Naive thymus-derived CD4-positive, alpha-beta T cell (primary cell): ENCODE measurements around the gene TRIO. TPM values are rescaled to one million over a fixed set of nuclear protein-coding genes. Genes with fewer than 3 reads are reported as not detected.

Experiments
- ATAC-seq: fragments of 150-1000 bp; cut with Tn5 transposase; 2 replicates; pipeline ENCODE4 v1.10.0; 2021; ENCODE audit warnings: mild to moderate bottlenecking, moderate library complexity
- CTCF ChIA-PET: fragments of 350-600 bp; sonication (Branson Sonifier 250); formaldehyde crosslinking; loops from one replicate; lab custom pipeline; 2021; ENCODE audit warnings: antibody characterized with exemption; lab: Charles Lee
- POLR2A ChIA-PET: fragments of 350-600 bp; sonication (Branson Sonifier 250); formaldehyde crosslinking; loops from one replicate; lab custom pipeline; 2021; ENCODE audit warnings: antibody characterized with exemption, inconsistent platforms; lab: Charles Lee
- DNase-seq, 9 donors: peaks; one replicate each; pipeline versions ENCODE4 v3.0.0 to v3.0.0-alpha.2; 2020 to 2022; ENCODE audit warnings: mixed read lengths in 1 of 9
- H3K27ac ChIP-seq: one replicate; pipeline ENCODE4 v1.7.0; 2013; ENCODE audit warnings: mild to moderate bottlenecking, low read depth, low read length, moderate library complexity
- H3K27me3 ChIP-seq, 2 donors: one replicate each; pipeline ENCODE4 v1.7.0; 2013; ENCODE audit warnings: low read length in 2 of 2, mild to moderate bottlenecking in 2 of 2, moderate library complexity in 2 of 2; ENCODE audit not compliant: control insufficient read depth in 2 of 2, insufficient read depth in 2 of 2
- H3K36me3 ChIP-seq, 3 experiments: 1 replicate in 2 of 3; 2 replicates in 1 of 3; pipeline ENCODE4 v1.7.0; 2013; ENCODE audit warnings: low read length in 3 of 3, mild to moderate bottlenecking in 3 of 3, moderate library complexity in 1 of 3; ENCODE audit not compliant: insufficient read depth in 3 of 3, control insufficient read depth in 2 of 3
- H3K4me1 ChIP-seq, 2 donors: one replicate each; pipeline ENCODE4 v1.7.0; 2013; ENCODE audit warnings: low read length in 2 of 2, mild to moderate bottlenecking in 2 of 2, moderate library complexity in 1 of 2; ENCODE audit not compliant: control insufficient read depth in 2 of 2, insufficient read depth in 2 of 2
- H3K4me3 ChIP-seq: 2 replicates; pipeline ENCODE4 v1.7.0; 2013; ENCODE audit warnings: mild to moderate bottlenecking, low read length
- H3K9me3 ChIP-seq, 3 experiments: 1 replicate in 2 of 3; 2 replicates in 1 of 3; pipeline ENCODE4 v1.7.0; 2013; ENCODE audit warnings: low read length in 3 of 3; ENCODE audit not compliant: control insufficient read depth in 2 of 3
- H3K27ac Mint-ChIP-seq, 9 donors: one replicate each; pipeline ENCODE4 v1.8.0; 2020 to 2022; ENCODE audit warnings: mixed read lengths in 9 of 9, mild to moderate bottlenecking in 8 of 9, moderate library complexity in 5 of 9, inconsistent platforms in 2 of 9
- H3K27me3 Mint-ChIP-seq, 5 donors: one replicate each; pipeline ENCODE4 v1.8.0; 2021 to 2022; ENCODE audit warnings: mixed read lengths in 5 of 5, mild to moderate bottlenecking in 1 of 5
- H3K36me3 Mint-ChIP-seq, 5 donors: one replicate each; pipeline ENCODE4 v1.8.0; 2020 to 2022; ENCODE audit warnings: mixed read lengths in 5 of 5, mild to moderate bottlenecking in 3 of 5, inconsistent platforms in 1 of 5
- H3K4me1 Mint-ChIP-seq, 7 donors: one replicate each; pipeline ENCODE4 v1.8.0; 2020 to 2022; ENCODE audit warnings: mixed read lengths in 7 of 7, mild to moderate bottlenecking in 3 of 7, inconsistent platforms in 1 of 7
- H3K4me3 Mint-ChIP-seq, 10 donors: one replicate each; pipeline ENCODE4 v1.8.0; 2020 to 2022; ENCODE audit warnings: mild to moderate bottlenecking in 10 of 10, mixed read lengths in 10 of 10, moderate library complexity in 6 of 10, inconsistent platforms in 2 of 10
- H3K9me3 Mint-ChIP-seq, 11 donors: one replicate each; pipeline ENCODE4 v1.8.0; 2020 to 2022; ENCODE audit warnings: mixed read lengths in 11 of 11, mild to moderate bottlenecking in 4 of 11, inconsistent platforms in 1 of 11, moderate library complexity in 1 of 11
- intact Hi-C, 2 donors: fragments of 100-400 bp; cut with micrococcal nuclease; formaldehyde crosslinking; loops; one replicate each; pipeline ENCODE4 v1.15.1; 2023
- polyA plus RNA-seq, 2 donors: library from polyadenylated mRNA; unstranded; fragments of 300-500 nt; fragmentation: Illumina TruSeq; gene quantifications; one replicate each; pipeline ENCODE4 v1.2.3, GENCODE V29; 2021
- total RNA-seq, 6 experiments: library from RNA in 5 of 6; stranded (reverse) in 5 of 6; gene quantifications; 1 replicate in 5 of 6; 2 replicates in 1 of 6; pipeline ENCODE4 v1.2.3 and lab custom pipeline; 2021 to 2026

The TRIO gene
- total and polyA plus RNA-seq, 7 experiments from 2014 or later, result 0.16 to 45.9 (median 5.7) TPM

- ATAC-seq (no peak), DNase-seq (no peak)
- H3K27me3 ChIP-seq, result no peaks in the 10 kb centered on the region
- Mint-ChIP-seq H3K36me3 (no peaks in the 10 kb centered on the region), H3K27me3 (peaks cover 0 to 18% (median 9%) of the 10 kb centered on the region in 5 donors), H3K4me3 (no peak overlapping the region), H3K4me1 (no peaks in the 10 kb centered on the region), H3K27ac (no peak overlapping the region), H3K9me3 (no peaks in the 10 kb centered on the region)
- intact Hi-C loops, result no loop called here
- H3K27ac ChIP-seq, result no peak overlapping the region
- H3K4me3 ChIP-seq, result no peak overlapping the region
- ChIA-PET POLR2A (no interaction called here), CTCF (no interaction called here)
- H3K9me3 ChIP-seq, result no peaks in the 10 kb centered on the region
- no peaks in the 10 kb centered on the region for H3K4me1 ChIP-seq
- H3K36me3 ChIP-seq, result no peaks in the 10 kb centered on the region
These were observed 94.4 kb downstream of the TRIO start for GRCh38 chr5:14237317-14238086.

GRCh38 chr5:14238272-14238671 lies 95.1 kb downstream of the TRIO start:
- intact Hi-C loops, result no loop called here
- Histone ChIP-seq H3K4me1 (no peaks in the 10 kb centered on the region), H3K4me3 (no peak overlapping the region), H3K27ac (no peak overlapping the region), H3K27me3 (no peaks in the 10 kb centered on the region), H3K36me3 (no peaks in the 10 kb centered on the region), H3K9me3 (no peaks in the 10 kb centered on the region)
- no peak overlapping the region for H3K4me3 Mint-ChIP-seq
- ChIA-PET POLR2A (no interaction called here), CTCF (no interaction called here)
- no peak overlapping the region for H3K27ac Mint-ChIP-seq
- no peaks in the 10 kb centered on the region for H3K36me3 Mint-ChIP-seq
- ATAC-seq (no peak), DNase-seq (no peak)
- H3K4me1 Mint-ChIP-seq, result no peaks in the 10 kb centered on the region
- H3K27me3 Mint-ChIP-seq, result peaks cover 0 to 13% (median 9%) of the 10 kb centered on the region in 5 donors
- H3K9me3 Mint-ChIP-seq, result no peaks in the 10 kb centered on the region

GRCh38 chr5:14239404-14239803 lies 96.3 kb downstream of the TRIO start:
- Histone ChIP-seq H3K36me3 (no peaks in the 10 kb centered on the region), H3K27me3 (no peaks in the 10 kb centered on the region), H3K27ac (no peak overlapping the region), H3K4me3 (no peak overlapping the region), H3K9me3 (no peaks in the 10 kb centered on the region), H3K4me1 (no peaks in the 10 kb centered on the region)
- POLR2A ChIA-PET, result no interaction called here
- intact Hi-C loops, result no loop called here
- Mint-ChIP-seq H3K27ac (no peak overlapping the region), H3K9me3 (no peaks in the 10 kb centered on the region), H3K4me1 (no peaks in the 10 kb centered on the region), H3K27me3 (peaks cover 0 to 11% (median 6%) of the 10 kb centered on the region in 5 donors), H3K4me3 (no peak overlapping the region), H3K36me3 (no peaks in the 10 kb centered on the region)
- CTCF ChIA-PET, result no interaction called here
- DNase-seq, result no peak
- ATAC-seq, result no peak

- ChIA-PET CTCF (no interaction called here), POLR2A (no interaction called here)
- no peak overlapping the region for H3K27ac Mint-ChIP-seq
- H3K27me3 Mint-ChIP-seq, result peaks cover 0 to 11% (median 6%) of the 10 kb centered on the region in 5 donors
- DNase-seq (no peak), ATAC-seq (no peak)
- Histone ChIP-seq H3K4me1 (no peaks in the 10 kb centered on the region), H3K9me3 (no peaks in the 10 kb centered on the region), H3K27me3 (no peaks in the 10 kb centered on the region), H3K4me3 (no peak overlapping the region), H3K36me3 (no peaks in the 10 kb centered on the region), H3K27ac (no peak overlapping the region)
- no peaks in the 10 kb centered on the region for H3K9me3 Mint-ChIP-seq
- no peak overlapping the region for H3K4me3 Mint-ChIP-seq
- no peaks in the 10 kb centered on the region for H3K36me3 Mint-ChIP-seq
- intact Hi-C loops, result no loop called here
- H3K4me1 Mint-ChIP-seq, result no peaks in the 10 kb centered on the region
These were observed 96.8 kb downstream of the TRIO start for GRCh38 chr5:14239951-14240350.

GRCh38 chr5:14240359-14240758 lies 97.2 kb downstream of the TRIO start:
- Mint-ChIP-seq H3K4me3 (no peak overlapping the region), H3K4me1 (no peaks in the 10 kb centered on the region), H3K27ac (no peak overlapping the region), H3K27me3 (peaks cover 0 to 11% (median 6%) of the 10 kb centered on the region in 5 donors), H3K36me3 (no peaks in the 10 kb centered on the region), H3K9me3 (no peaks in the 10 kb centered on the region)
- ATAC-seq (no peak), DNase-seq (no peak)
- H3K4me3 ChIP-seq, result no peak overlapping the region
- no peaks in the 10 kb centered on the region for H3K4me1 ChIP-seq
- intact Hi-C loops, result no loop called here
- H3K27me3 ChIP-seq, result no peaks in the 10 kb centered on the region
- POLR2A ChIA-PET, result no interaction called here
- no peaks in the 10 kb centered on the region for H3K36me3 ChIP-seq
- CTCF ChIA-PET, result no interaction called here
- no peaks in the 10 kb centered on the region for H3K9me3 ChIP-seq
- no peak overlapping the region for H3K27ac ChIP-seq

- Histone ChIP-seq H3K27ac (no peak overlapping the region), H3K9me3 (no peaks in the 10 kb centered on the region), H3K36me3 (no peaks in the 10 kb centered on the region), H3K27me3 (no peaks in the 10 kb centered on the region), H3K4me3 (no peak overlapping the region), H3K4me1 (no peaks in the 10 kb centered on the region)
- POLR2A ChIA-PET, result no interaction called here
- DNase-seq (no peak), ATAC-seq (no peak)
- Mint-ChIP-seq H3K9me3 (no peaks in the 10 kb centered on the region), H3K27ac (no peak overlapping the region), H3K27me3 (peaks cover 0 to 11% (median 6%) of the 10 kb centered on the region in 5 donors), H3K4me1 (no peaks in the 10 kb centered on the region), H3K4me3 (no peak overlapping the region), H3K36me3 (no peaks in the 10 kb centered on the region)
- CTCF ChIA-PET, result no interaction called here
- intact Hi-C loops, result no loop called here
These were observed 98.0 kb downstream of the TRIO start for GRCh38 chr5:14241141-14241540.

- Histone ChIP-seq H3K27ac (no peak overlapping the region), H3K27me3 (no peaks in the 10 kb centered on the region), H3K4me3 (no peak overlapping the region), H3K4me1 (no peaks in the 10 kb centered on the region), H3K9me3 (no peaks in the 10 kb centered on the region), H3K36me3 (no peaks in the 10 kb centered on the region)
- intact Hi-C loops, result no loop called here
- ChIA-PET POLR2A (no interaction called here), CTCF (no interaction called here)
- Mint-ChIP-seq H3K27me3 (peaks cover 0 to 15% (median 12%) of the 10 kb centered on the region in 5 donors), H3K27ac (no peak overlapping the region), H3K36me3 (no peaks in the 10 kb centered on the region), H3K4me3 (no peak overlapping the region), H3K4me1 (no peaks in the 10 kb centered on the region), H3K9me3 (no peaks in the 10 kb centered on the region)
- ATAC-seq (no peak), DNase-seq (no peak)
These were observed 99.3 kb downstream of the TRIO start for GRCh38 chr5:14242447-14242846.
